ENCODE results near the gene MSRB3.

DNA sequence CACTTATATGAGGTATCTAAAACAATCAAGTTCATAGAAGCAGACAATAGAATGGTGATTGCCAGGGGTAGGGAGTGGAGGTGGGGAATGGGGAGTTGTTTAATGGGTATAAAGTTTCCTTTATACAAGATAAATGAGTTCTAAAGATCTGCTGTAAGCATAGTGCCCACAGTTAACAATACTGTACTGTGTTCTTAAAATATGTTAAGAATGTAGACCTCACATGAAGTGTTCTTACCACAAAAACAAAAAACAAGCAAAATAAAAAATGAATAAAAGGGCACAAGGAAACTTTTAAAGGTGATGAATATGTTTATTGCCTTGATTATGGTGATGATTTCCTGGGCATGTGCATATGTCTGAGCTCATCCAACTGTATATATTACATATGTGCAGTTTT lies 211.8 kb downstream of the MSRB3 start:
- TF ChIP-seq, protein P1, sequence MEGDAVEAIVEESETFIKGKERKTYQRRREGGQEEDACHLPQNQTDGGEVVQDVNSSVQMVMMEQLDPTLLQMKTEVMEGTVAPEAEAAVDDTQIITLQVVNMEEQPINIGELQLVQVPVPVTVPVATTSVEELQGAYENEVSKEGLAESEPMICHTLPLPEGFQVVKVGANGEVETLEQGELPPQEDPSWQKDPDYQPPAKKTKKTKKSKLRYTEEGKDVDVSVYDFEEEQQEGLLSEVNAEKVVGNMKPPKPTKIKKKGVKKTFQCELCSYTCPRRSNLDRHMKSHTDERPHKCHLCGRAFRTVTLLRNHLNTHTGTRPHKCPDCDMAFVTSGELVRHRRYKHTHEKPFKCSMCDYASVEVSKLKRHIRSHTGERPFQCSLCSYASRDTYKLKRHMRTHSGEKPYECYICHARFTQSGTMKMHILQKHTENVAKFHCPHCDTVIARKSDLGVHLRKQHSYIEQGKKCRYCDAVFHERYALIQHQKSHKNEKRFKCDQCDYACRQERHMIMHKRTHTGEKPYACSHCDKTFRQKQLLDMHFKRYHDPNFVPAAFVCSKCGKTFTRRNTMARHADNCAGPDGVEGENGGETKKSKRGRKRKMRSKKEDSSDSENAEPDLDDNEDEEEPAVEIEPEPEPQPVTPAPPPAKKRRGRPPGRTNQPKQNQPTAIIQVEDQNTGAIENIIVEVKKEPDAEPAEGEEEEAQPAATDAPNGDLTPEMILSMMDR (conservative IDR thresholded peaks at IDR 0.05 in 1 of 2, IDR thresholded peaks at IDR 0.05 in 1 of 2; ENCODE audit: low read depth in 1 of 2, low read length in 2 of 2) = no peak
- TF ChIP-seq EZH2 (IDR thresholded peaks at IDR 0.05; ENCODE audit: low read length, missing control alignments) = no peak
